NCI-H187 treated with DMSO at 0.1 percent for 48 hours (cell line): ENCODE data around the gene CCL24.
"Not testable (repeated sequence)": the region's sequence is repeated elsewhere in the genome, so short reads cannot be mapped to it uniquely, and the experiment has no call there.

Source experiments
- DNase-seq: peaks from one replicate; lab custom pipeline; 2025; lab: John Stamatoyannopoulos, UW

The CCL24 gene

DNA sequence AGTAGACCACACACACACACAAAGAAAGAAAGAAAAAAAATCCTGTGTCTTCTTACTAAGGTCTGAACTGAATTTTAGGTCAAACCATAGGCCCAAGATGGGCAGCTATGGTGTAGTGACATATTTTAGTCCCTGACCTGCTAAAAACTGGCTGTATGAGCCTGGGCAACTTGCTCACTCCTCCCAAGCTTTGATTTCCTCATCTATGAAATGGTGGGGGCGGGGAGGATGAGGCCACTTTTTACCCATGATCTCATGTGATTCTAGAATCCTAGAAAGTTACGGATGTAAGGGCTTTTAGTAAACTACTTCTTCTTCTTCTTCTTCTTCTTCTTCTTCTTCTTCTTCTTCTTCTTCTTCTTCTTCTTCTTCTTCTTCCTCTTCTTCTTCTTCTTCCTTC lies 6.1 kb upstream of the CCL24 start:
- no peak for DNase-seq

DNA sequence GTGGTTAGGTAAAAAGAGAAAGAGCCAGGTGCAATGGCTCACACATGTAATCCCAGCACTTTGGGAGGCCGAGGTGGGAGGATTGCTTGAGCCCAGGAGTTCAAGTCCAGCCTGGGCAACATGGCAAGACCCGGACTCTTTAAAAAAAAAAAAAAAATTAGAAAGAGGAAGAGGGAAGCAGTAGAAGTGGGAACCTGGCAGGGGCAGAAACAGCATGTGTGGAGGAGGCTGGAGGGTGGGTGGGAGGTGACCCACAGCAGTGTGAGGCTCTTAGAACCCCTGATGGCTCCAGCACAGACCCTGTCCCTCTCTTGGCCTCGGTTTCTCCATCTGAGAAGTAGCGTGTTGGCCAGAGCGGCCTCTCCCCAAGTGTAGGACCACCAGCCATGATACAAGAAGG lies 4.9 kb upstream of the CCL24 start:
- no peak for DNase-seq

DNA sequence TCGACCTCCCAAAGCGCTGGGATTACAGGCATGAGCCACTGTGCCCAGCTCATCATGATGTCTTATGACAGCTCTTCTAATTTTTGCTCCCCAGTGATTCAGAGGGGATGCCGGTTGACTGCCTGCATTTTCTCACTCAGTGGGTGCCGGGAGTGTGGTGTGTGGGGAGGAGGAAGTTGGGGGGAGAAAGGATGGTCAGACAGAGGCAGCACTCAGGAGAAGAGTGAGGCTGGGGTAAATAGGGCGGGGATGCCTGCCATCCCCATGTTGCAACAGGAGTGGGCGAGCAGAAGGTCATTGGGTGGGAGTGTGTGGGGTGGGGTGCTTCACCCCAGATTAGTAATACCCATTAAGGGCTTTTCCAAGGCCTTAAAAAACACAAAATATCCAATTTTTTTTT lies 3.5 kb upstream of the CCL24 start:
- DNase-seq, result no peak

DNA sequence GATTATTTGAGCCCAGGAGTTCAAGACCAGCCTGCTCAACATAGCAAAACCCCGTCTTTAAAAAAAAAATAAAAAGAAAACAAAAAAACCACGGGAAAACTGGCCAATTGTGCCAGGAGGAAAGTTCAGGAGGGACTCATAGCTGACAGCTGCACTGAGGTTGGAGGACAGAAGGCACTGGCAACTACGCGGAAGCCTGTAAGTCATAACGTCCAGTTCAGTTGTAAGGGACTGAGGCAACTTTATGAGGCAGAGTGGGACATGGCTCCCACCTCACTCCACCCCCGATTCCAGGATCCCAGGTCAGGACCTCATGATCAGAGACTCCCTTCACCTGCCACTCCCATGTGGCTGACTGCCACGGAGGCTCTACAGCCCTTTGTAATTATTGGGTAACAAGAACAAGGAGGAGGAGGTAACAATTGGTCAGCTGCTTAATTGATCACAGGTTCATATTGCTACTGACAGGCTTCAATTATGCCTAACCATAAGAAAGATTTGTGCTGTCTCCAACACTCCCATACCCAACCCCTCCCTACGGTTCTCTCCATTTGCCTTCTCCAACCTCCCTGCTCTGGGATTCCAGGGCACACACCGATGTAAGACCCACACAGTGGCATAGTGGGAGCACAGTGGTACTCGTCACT lies 1.9 kb upstream of the CCL24 start:
- no peak for DNase-seq

DNA sequence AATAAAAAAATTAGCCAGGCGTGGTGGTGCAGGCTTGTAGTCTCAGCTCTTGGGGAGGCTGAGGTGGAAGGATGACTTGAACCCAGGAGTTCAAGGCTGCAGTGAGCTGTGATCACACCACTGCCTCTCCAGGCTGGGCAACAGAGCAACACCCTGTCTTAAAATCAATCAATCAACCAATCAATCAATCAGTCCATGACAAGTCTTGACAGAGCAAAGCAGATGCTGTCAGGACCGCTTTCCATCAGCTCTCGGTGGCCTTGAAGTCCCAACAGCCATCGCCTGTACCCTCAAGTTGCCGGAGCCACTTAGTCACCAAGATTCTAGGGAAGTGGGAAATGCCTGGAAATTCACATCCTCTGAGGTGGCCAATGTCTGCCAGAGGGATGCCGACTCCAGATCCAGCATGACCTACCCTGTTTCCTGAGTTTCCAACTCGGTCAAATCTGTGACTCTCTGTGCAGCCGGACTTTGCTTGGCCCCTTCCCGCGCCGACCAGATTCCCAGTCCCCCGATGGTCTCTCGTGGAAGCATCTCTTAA lies 871 bp upstream of the CCL24 start:
- DNase-seq, result no peak

DNA sequence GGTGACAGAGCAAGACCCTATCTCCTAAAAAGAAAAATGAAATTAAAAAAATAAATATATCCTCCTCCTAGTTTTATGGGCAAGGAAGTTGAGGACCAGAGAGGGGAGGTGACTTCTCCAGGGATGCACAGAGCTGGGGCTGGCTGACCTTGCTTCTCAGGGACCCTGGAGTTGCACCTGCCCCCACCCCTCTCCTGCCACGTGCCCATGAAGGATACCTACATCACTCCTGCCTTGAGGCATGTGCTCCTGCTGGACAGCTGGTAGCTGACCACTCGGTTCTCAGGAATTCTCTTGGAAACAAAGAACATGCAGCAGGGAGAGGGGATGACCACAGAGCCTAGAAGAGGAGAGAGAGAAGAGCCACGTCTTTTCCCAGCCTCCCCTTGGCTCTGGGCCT lies 522 bp downstream of the CCL24 start:
- DNase-seq, result no peak

DNA sequence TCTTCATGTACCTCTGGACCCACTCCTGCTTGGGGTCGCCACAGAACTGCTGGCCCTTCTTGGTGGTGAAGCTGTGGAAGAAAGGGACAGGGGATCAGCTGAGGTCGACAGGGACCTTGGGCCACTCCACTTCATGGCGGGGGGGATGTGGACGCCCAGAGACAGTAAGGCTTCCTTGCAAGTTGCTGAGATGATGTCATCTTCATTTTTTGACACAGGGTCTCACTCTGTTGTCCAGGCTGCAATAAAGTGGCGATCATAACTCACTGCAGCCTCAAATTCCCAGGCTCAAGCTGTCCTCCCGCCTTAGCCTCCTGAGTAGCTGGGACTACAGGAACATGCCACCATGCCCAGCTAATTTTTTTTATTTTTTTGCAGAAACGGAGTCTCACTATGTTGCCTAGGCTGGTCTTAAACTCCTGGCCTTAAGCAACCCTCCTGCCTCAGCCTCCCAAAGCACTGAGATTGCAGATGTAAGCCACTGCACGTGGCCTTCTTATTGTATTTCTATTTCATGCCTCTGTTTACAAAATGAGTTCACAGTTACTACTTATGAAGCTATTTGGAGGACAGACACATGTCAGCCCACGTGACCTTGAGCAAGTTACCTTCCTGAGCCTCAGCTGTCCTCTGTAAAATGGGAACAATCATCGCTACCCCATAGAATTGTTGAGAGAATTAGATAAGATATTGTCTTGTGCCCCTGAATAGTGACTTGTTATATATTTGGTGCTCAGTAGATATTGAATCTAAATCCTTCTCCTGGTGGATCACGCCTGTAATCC lies 1.5 kb downstream of the CCL24 start:
- no peak for DNase-seq

DNA sequence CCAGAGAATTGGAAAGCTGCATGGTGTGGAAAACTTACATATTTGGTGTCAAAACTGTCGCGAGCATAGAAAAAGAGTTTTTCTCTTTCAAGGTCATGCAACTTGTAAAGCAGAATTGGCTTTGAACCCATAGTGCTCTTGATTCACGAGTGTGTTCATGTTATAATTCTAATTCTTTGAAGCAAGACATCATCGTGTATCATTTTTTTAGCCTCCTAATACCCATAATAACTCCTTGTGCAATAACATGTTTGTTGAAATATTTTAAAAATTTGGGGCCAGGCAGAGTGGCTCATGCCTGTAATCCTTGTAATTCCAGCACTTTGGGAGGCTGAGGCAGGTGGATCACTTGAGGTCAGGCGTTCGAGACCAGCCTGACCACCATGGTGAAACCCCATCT lies 4.2 kb downstream of the CCL24 start:
- DNase-seq, result no peak

DNA sequence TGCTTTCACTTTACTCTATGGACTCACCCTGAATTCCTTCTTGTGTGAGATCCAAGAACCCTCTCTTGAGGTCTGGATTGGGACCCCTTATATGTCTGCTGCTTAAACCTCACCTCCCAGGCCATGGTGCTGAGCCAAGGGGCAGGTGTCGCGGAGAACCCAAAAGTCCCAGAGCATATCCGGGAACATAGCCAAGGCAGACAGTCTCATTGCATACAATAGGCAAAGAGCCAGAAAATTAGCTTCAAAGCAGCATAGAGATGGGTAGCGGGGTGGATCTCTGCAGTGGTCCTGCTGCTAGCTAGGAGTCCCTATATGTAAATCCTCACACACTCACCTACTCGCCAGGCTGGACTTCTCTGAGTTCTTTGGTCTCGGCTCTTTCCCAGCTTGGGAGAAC lies 5.5 kb downstream of the CCL24 start:
- DNase-seq, result no peak

DNA sequence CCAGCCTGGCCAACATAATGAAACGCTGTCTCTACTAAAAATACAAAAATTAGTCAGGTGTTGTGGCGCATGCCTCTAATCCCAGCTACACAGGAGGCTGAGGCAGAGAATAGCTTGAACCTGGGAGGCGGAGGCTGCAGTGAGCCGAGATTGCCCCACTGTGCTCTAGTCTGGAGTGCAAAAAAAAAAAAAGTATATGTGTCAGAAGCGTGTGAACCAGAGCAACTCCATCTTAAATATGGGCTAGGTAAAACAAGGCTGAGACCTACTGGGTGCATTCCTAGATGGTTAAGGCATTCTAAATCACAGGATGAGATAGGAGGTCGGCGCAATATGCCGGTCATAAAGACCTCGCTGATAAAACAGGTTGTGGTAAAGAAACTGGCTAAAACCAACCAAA lies 6.2 kb downstream of the CCL24 start:
- no peak for DNase-seq

DNA sequence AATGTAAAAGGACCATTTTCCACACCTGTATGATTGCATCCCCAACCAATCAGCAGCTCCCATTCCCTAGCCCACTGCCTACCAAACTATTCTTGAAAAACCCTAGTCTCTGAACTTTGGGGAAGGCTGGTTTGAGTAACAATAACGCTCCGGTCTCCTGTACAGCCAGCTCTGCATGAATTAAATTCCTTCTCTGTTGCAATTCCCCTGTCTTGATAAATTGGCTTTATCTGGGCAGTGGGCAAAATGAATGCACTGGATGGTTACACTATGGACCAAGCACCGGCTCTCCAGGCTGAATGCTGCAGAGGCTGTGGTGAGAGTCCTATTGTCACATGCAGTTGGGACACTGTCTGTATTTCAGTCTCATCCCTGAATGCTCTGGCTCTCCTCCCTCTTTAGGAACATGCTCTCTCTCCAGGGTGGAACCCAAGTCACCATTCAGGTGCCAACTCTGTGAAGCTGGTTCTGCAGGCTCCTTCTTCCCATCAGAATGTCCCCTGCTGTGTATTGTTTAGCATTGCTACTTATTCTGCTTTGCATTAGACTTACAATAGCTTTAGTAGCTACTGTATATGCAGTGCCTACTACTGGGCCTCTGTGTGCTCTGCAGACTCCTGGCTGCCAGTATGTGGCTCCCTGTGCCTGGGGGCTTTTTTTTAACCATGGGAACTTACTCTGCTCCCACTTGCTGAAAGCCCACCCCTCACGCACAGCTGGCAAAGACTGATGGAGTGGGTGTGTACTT lies 6.9 kb downstream of the CCL24 start:
- no peak for DNase-seq

DNA sequence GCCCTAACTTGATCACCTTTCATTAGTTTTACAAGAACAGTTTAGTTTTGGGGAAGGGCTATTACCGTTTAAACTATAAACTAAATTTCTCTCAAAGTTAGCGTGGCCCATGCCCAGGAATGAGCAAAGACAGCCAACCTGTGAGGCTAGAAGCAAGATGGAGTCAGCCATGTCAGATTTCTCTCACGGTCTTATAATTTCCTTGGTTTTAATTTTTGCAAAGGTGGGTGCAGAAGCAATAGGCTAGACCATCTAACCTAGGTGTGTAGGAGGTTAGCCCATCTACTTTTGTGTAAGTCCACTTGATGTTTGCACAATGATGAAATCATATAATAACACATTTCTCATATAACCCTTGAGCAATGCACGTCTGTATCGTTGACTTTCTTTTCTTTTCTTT lies 8.9 kb downstream of the CCL24 start:
- DNase-seq, result no peak

DNA sequence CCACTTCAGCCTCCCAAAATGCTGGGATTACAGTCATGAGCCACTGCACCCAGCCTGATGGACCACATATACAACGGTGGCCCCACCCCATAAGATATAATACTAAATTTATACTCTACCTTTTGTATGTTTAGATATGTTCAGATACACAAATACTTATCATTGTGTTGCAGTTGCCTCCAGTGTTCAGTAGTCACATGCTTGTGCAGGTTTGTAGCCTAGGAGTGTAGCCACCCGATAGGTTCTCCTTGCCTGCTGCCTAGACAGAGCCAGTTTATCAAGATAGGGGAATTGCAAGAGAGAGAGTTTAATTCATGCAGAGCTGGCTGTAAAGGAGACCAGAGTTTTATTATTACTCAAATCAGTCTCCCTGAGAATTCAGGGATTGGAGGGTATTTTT lies 9.6 kb downstream of the CCL24 start:
- DNase-seq, result no peak

DNA sequence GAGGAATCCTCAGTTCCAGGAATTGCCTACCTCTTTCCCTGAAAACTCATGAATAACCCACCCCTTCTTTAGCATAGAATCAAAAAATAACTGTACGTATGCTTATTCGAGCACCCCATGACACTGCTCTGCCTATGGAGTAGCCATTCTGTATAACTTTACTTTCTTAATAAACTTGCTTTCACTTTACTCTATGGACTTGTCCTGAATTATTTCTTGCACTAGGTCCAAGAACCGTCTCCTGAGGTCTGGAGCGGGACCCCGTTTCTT lies 11.1 kb downstream of the CCL24 start:
- no peak for DNase-seq

DNA sequence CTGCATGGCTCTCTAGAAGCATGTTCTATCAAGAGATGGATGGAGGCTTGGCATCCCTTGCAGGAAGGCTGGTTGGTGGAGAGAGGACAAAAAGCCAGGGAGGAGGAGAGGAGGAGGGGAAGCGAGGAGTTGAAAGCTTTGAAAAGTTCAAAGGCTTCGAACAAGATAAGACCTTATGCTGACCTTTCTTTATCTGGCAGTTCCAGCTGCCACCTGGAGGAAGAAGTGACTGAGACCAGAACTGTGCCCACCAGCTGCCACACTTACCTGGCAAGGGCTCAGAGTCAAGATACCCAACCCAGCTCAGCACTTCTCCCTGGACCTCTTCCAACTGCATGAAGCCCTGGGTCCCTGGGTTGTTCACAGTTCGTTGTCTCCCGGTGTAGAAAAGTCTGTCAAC lies 14.8 kb downstream of the CCL24 start:
- no peak for DNase-seq

DNA sequence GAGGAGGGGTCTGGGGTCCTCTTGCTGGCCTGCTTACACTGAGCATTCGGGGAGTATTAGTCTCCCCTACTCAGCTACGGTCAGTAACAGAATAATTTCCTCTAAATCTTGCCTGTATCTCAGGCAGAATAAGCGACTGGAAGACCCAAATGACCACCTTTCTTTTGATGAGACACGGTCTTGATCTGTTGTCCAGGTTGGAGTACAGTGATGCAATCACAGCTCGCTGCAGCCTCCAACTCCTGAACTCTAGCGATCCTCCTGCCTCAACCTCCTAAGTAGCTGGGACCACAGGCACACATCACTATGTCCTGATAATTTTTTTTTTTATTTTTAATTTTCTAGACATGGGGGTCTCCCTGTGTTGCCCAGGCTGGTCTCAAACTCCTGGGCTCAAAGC lies 17.2 kb downstream of the CCL24 start:
- no peak for DNase-seq

DNA sequence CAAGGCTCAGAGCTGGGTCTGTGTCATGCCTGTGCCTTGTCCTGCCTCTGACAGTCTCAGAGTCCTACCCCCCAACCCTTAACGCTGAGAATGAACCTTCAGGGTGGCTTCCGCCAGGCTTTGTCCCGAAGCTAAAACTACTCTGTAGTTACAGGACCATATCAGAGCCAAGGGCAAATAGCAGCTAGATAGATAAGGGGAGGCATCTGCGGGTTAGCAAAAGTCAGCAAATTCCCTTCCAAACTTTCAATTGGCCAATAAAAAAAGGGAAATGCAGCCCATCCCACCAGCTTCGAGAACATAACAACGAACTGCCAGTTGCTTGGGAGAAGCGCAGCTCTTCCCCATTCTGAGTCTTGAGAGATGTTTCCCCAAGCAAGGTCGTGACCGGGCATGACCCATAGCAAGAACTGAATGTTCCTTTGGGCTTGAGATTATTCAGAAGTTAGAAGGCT lies 17.7 kb downstream of the CCL24 start:
- DNase-seq, result no peak

DNA sequence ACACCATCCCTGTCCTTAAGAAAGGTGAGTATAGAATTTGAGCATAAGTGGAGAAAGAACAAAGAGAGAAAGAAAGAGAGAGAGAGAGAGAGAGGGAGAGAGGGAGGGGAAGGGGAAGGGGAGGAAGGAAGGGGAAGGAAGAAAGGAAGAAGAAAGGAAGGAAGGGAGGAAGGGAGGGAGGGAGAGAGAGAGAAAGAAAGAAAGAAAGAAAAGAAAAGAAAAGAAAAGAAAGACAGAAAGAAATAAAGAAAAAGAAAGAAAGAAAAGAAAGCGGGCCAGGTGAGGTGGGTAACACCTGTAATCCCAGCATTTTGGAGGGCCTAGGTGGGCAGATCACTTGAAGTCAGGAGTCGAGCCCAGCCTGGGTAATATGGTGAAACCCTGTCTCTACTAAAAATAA lies 19.9 kb downstream of the CCL24 start:
- no peak for DNase-seq

DNA sequence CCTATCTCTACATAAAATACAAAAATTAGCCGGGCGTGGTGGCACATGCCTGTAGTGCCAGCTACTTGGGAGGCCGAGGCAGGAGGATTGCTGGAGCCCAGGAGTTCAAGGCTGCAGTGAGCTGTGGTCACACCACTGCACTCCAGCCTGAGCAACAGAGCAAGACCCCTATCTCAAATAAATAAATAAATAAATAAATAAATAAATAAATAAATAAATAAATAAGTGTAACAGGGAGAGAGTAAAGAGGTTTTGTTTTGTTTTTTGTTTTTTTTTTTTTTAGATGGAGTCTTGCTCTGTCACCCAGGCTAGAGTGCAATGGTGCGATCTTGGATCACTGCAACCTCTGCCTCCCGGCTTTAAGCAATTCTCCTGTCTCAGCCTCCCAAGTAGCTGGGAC lies 21.0 kb downstream of the CCL24 start:
- DNase-seq, result not testable (repeated sequence)

DNA sequence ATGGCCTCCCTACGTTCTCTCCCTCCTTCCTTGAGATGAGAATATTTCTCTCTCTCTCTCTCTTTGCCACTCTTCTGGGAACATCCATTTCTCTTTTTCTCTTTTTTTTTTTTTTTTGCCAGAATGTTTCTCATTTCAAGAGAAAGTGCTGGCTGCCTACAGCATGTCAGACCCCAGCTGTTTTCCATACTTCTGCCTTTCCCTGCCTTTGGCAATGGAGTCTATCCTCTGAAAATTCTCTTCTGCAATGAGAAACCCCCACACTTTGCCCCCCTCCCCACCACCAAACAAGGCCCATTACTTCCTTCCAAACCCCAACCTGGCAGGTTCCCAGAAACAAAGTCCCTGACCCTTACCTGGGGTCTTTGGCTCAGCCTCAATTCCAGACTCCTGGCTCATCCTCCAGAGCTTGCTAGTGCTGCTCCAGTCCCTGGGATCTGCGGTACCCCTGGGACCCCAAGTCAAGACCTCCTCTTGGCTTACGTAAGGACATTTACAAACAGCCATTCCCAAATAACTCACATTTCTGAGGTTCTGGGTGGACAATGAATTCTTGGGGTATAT lies 24.2 kb downstream of the CCL24 start:
- DNase-seq, result no peak

DNA sequence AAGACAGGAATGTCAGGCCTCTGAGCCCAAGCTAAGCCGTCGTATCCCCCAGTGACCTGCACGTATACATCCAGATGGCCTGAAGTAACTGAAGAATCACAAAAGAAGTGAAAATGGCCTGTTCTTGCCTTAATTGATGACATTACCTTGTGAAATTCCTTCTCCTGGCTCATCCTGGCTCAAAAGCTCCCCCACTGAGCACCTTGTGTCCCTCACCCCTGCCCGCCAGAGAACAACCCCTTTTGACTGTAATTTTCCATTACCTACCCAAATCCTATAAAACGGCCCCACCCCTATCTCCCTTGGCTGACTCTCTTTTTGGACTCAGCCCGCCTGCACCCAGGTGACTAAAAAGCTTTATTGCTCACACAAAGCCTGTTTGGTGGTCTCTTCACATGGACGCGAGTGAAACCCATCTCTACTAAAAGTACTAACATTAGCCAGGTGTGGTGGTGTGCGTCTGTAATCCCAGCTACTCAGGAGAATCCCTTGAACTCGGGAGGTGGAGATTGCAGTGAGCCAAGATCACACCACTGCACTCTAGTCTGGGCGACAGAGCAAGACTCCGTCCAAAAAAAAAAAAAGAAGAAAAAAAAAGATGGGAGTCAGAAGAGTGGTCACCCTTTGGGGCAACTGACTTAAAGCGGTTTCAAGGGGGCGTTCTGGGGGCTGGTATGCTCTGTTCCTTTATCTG lies 25.3 kb downstream of the CCL24 start:
- not testable (repeated sequence) for DNase-seq

DNA sequence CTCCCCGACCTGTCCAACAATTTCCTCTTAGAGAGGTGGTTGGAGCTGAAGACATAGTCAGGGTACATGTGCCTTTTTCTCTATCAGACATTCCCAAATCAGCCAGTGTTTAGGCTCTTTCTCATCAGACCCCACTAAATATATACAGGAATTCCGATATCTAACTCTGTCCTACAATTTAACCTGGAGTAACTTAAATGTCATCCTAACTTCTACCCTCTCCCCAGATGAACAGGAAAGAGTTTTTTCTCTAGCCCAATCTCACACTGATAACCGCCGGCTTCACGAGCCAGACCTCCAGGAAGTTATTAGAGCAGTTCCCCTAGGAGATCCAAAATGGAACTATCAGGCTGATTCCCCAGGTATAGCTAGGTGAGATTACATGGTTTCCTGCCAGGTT lies 30.5 kb downstream of the CCL24 start:
- DNase-seq, result not testable (repeated sequence)
